Neural cell (in vitro differentiated cells): ENCODE measurements around the gene MAN2A2.

ENCODE experiments used
- EZH2 ChIP-seq: fragments of 200-600, 300-800 bp; shearing (Covaris generic), sonication (generic); IDR thresholded peaks from 2 replicates; pipeline ENCODE4 v1.6.1; 2014; ENCODE audit warnings: antibody characterized with exemption, low read length, borderline replicate concordance, mild to moderate bottlenecking; ENCODE audit not compliant: insufficient read depth, poor library complexity, severe bottlenecking
- MXI1 ChIP-seq: fragments of 450-650 bp; conservative IDR thresholded peaks from 2 replicates; pipeline ENCODE4 v1.6.1; 2014; ENCODE audit warnings: antibody characterized with exemption, mild to moderate bottlenecking; ENCODE audit not compliant: poor library complexity, severe bottlenecking
- POLR2AphosphoS5 ChIP-seq: IDR thresholded peaks from 2 replicates; pipeline ENCODE4 v1.6.1; 2012
- TAF1 ChIP-seq: IDR thresholded peaks from 2 replicates; pipeline ENCODE4 v1.6.1; 2012; ENCODE audit warnings: low read depth
- TF ChIP-seq, protein P1 (sequence below): fragments of 450-650 bp; IDR thresholded peaks from 2 replicates; pipeline ENCODE4 v1.5.1; 2014; ENCODE audit warnings: antibody characterized with exemption, mild to moderate bottlenecking, moderate library complexity; ENCODE audit not compliant: poor library complexity, severe bottlenecking
- TF ChIP-seq, protein P2 (sequence below): IDR thresholded peaks from 2 replicates; pipeline ENCODE4 v1.6.1; 2012; ENCODE audit warnings: borderline replicate concordance

GRCh38 chr15:90870354-90871138, 32.6 kb upstream of the MAN2A2 start:
- TF ChIP-seq, protein P1, sequence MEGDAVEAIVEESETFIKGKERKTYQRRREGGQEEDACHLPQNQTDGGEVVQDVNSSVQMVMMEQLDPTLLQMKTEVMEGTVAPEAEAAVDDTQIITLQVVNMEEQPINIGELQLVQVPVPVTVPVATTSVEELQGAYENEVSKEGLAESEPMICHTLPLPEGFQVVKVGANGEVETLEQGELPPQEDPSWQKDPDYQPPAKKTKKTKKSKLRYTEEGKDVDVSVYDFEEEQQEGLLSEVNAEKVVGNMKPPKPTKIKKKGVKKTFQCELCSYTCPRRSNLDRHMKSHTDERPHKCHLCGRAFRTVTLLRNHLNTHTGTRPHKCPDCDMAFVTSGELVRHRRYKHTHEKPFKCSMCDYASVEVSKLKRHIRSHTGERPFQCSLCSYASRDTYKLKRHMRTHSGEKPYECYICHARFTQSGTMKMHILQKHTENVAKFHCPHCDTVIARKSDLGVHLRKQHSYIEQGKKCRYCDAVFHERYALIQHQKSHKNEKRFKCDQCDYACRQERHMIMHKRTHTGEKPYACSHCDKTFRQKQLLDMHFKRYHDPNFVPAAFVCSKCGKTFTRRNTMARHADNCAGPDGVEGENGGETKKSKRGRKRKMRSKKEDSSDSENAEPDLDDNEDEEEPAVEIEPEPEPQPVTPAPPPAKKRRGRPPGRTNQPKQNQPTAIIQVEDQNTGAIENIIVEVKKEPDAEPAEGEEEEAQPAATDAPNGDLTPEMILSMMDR, result no peak
- TF ChIP-seq EZH2 (no peak), TAF1 (no peak), POLR2AphosphoS5 (no peak), MXI1 (no peak)
- TF ChIP-seq, protein P2, sequence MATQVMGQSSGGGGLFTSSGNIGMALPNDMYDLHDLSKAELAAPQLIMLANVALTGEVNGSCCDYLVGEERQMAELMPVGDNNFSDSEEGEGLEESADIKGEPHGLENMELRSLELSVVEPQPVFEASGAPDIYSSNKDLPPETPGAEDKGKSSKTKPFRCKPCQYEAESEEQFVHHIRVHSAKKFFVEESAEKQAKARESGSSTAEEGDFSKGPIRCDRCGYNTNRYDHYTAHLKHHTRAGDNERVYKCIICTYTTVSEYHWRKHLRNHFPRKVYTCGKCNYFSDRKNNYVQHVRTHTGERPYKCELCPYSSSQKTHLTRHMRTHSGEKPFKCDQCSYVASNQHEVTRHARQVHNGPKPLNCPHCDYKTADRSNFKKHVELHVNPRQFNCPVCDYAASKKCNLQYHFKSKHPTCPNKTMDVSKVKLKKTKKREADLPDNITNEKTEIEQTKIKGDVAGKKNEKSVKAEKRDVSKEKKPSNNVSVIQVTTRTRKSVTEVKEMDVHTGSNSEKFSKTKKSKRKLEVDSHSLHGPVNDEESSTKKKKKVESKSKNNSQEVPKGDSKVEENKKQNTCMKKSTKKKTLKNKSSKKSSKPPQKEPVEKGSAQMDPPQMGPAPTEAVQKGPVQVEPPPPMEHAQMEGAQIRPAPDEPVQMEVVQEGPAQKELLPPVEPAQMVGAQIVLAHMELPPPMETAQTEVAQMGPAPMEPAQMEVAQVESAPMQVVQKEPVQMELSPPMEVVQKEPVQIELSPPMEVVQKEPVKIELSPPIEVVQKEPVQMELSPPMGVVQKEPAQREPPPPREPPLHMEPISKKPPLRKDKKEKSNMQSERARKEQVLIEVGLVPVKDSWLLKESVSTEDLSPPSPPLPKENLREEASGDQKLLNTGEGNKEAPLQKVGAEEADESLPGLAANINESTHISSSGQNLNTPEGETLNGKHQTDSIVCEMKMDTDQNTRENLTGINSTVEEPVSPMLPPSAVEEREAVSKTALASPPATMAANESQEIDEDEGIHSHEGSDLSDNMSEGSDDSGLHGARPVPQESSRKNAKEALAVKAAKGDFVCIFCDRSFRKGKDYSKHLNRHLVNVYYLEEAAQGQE, result no peak
